Ovary (tissue), 9 donors: ENCODE data around the gene SUN1. TPM values are rescaled to one million over a fixed set of nuclear protein-coding genes. Genes with fewer than 3 reads are reported as not detected.

Experiments
- polyA plus RNA-seq, 2 donors: library from polyadenylated mRNA; stranded (reverse); fragments of 200-250 nt in 1 of 2; fragments of 350-450 nt in 1 of 2; fragmentation: Illumina TruSeq in 1 of 2; extraction: RNeasy Lipid Tissue Mini Kit (QIAGEN cat#74804) in 1 of 2; gene quantifications; one replicate each; pipeline ENCODE4 v1.2.3, GENCODE V29; 2013 to 2014
- total RNA-seq, 7 donors: library from RNA; depleted of rRNA in 2 of 7; stranded (reverse); fragments of >200 nt in 2 of 7; fragmentation: NEBNext Ultra II Directional in 3 of 7; extraction: Animal tissue kit (Norgen Biotek cat#: 25700) in 3 of 7; gene quantifications; one replicate each; pipeline versions ENCODE4 v1.1.0 to v1.2.4, GENCODE V29; 2016 to 2023
- donor health status: DM: no; HTN: no; CAD: no; lungs with moderate emphysema.
- donor health status: DM: no; HTN: no; CAD: no.
- donor health status: Bipolar disorder and iron deficiency.
- donor health status: DM: yes; HTN: yes; CAD: no.
- donor health status: DM: no; HTN: no; CAD: no.
- donor health status: DM: yes; HTN: yes; CAD: no.

The SUN1 gene
- total and polyA plus RNA-seq, 9 donors: 100 to 196 (median 143) TPM

Other genes starting within 250 kb of the SUN1 start
- 10 to 100 TPM; 16.3 to 41.0 (median 26.0) TPM for gene DNAAF5, start 105.8 kb upstream of the SUN1 start, total RNA-seq
- 10 to 100 TPM; 12.9 to 14.7 TPM for gene DNAAF5, start 105.8 kb upstream of the SUN1 start, polyA plus RNA-seq
- gene PRKAR1B, start 105.2 kb upstream of the SUN1 start, total RNA-seq: 10 to 100 TPM; 14.3 to 49.0 (median 42.9) TPM
- gene PRKAR1B, start 105.2 kb upstream of the SUN1 start, polyA plus RNA-seq: 10 to 100 TPM; 22.6 to 34.0 TPM
- 10 to 100 TPM; 16.8 to 37.6 (median 30.4) TPM for gene GET4, start 44.1 kb downstream of the SUN1 start, total RNA-seq
- gene GET4, start 44.1 kb downstream of the SUN1 start, polyA plus RNA-seq: 10 to 100 TPM in 1 of 2 donors, 1 to 10 TPM in 1; 7.2 to 37.2 TPM
- gene ADAP1, start 122.2 kb downstream of the SUN1 start, total RNA-seq: 10 to 100 TPM in 1 of 7 donors, 1 to 10 TPM in 5, under 1 TPM in 1; 0.96 to 16.4 (median 3.6) TPM
- gene ADAP1, start 122.2 kb downstream of the SUN1 start, polyA plus RNA-seq: 1 to 10 TPM in 1 of 2 donors, under 1 TPM in 1; 0.52 to 3.5 TPM
- 10 to 100 TPM in 6 of 7 donors, 1 to 10 TPM in 1; 9.0 to 15.2 (median 10.5) TPM for gene COX19, start 143.1 kb downstream of the SUN1 start, total RNA-seq
- gene COX19, start 143.1 kb downstream of the SUN1 start, polyA plus RNA-seq: 1 to 10 TPM; 6.7 to 6.8 TPM
- gene CYP2W1, start 150.7 kb downstream of the SUN1 start, total RNA-seq: 1 to 10 TPM in 6 of 7 donors, not detected in 1; 1.3 to 5.2 (median 2.8) TPM
- gene CYP2W1, start 150.7 kb downstream of the SUN1 start, polyA plus RNA-seq: under 1 TPM in 1 of 2 donors, not detected in 1; 0.64 TPM
- 10 to 100 TPM in 3 of 7 donors, 1 to 10 TPM in 4; 6.1 to 20.1 (median 8.4) TPM for gene GPR146, start 212.1 kb downstream of the SUN1 start, total RNA-seq
- gene GPR146, start 212.1 kb downstream of the SUN1 start, polyA plus RNA-seq: 10 to 100 TPM in 1 of 2 donors, 1 to 10 TPM in 1; 7.9 to 25.0 TPM